Fibroblast of villous mesenchyme (primary cell): ENCODE results near the gene LDHAL6B. TPM values are rescaled to one million over a fixed set of nuclear protein-coding genes. Genes with fewer than 3 reads are reported as not detected.

Source experiments
- DNase-seq: peaks from one replicate; pipeline ENCODE4 v3.0.0-alpha.2; 2010; ENCODE audit warnings: low read depth
- H3K4me3 ChIP-seq: 2 replicates; pipeline ENCODE4 v1.5.1; 2011; ENCODE audit warnings: low read depth, mild to moderate bottlenecking, low read length
- total RNA-seq: library from RNA; depleted of rRNA; stranded (reverse); fragments of >200 nt; gene quantifications from 2 replicates; pipeline ENCODE4 v1.2.3, GENCODE V29; 2012
- TF ChIP-seq, protein P1 (sequence below): IDR thresholded peaks from 2 replicates; pipeline ENCODE4 v1.5.1; 2012; ENCODE audit warnings: low read depth, mild to moderate bottlenecking, low read length; ENCODE audit not compliant: insufficient read depth

The LDHAL6B gene
- total RNA-seq, 1 donor = not detected

GRCh38 chr15:59247364-59247763 lies 40.7 kb downstream of the LDHAL6B start:
- no peak overlapping the region for H3K4me3 ChIP-seq
- peak; percentile 78 for DNase-seq
- TF ChIP-seq, protein P1, sequence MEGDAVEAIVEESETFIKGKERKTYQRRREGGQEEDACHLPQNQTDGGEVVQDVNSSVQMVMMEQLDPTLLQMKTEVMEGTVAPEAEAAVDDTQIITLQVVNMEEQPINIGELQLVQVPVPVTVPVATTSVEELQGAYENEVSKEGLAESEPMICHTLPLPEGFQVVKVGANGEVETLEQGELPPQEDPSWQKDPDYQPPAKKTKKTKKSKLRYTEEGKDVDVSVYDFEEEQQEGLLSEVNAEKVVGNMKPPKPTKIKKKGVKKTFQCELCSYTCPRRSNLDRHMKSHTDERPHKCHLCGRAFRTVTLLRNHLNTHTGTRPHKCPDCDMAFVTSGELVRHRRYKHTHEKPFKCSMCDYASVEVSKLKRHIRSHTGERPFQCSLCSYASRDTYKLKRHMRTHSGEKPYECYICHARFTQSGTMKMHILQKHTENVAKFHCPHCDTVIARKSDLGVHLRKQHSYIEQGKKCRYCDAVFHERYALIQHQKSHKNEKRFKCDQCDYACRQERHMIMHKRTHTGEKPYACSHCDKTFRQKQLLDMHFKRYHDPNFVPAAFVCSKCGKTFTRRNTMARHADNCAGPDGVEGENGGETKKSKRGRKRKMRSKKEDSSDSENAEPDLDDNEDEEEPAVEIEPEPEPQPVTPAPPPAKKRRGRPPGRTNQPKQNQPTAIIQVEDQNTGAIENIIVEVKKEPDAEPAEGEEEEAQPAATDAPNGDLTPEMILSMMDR = peak; percentile 70

DNA sequence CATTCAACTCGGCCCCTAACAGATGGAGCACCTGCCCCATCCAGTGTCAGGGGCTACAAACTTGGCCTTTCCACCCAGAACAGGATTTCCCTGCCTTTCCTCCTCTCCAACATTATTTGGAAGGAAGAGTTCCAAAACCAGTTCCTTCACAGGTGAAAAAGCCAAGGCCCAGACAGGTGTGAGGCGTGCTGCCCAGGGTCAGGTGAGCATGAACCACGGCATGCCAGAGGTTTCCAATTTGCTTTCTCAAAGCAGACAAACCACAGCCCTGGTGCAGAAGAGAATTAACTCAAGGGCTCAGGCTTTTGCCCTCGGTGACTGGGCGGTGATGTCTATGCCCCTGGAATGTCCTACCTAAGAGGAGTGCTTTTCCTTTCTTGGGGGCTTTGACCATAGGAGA lies 43.2 kb downstream of the LDHAL6B start:
- TF ChIP-seq, protein P1 = no peak
- H3K4me3 ChIP-seq = no peak overlapping the region
- DNase-seq = no peak

DNA sequence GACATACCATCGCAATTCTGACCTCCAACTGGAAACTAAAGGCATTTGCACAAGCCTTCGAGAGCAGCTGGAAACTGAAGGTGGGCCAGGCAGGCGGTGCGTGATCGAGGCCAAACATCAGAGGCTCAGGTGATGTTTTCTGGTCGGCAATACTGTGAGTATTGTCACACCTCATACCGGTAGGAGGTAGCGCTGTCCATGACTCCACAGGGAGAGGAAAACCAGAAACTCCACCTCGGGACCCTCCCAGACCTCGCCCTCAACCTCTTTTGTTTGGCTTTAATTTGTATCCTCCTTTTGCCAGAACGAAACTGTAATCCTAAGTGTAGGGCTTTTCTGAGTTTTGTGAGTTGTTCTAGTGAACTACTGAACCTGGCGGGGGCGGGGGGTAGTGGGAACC lies 43.6 kb downstream of the LDHAL6B start:
- no peak for DNase-seq
- TF ChIP-seq, protein P1 = no peak
- H3K4me3 ChIP-seq = no peak overlapping the region

- no peak for DNase-seq
- TF ChIP-seq, protein P1 = no peak
- no peak overlapping the region for H3K4me3 ChIP-seq
Measured at GRCh38 chr15:59251001-59251845, 44.6 kb downstream of the LDHAL6B start.

DNA sequence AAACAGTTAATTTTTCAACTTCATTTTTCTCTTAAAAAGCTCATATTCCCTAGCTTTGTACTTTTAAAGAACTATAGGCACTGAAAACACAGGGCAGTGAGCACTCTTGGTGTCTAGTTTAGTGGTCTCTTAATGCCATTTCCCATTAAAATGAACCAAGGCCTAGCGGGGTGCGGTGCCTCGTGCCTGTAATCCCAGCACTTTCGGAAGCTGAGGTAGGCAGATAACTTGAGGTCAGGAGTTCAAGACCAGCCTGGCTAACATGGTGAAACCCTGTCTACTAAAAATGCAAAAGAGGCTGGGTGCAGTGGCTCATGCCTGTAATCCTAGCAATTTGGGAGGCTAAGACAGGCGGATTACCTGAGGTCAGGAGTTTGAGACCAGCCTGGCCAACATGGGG lies 45.5 kb downstream of the LDHAL6B start:
- DNase-seq = no peak
- TF ChIP-seq, protein P1 = no peak
- no peak overlapping the region for H3K4me3 ChIP-seq

GRCh38 chr15:59255680-59256336 lies 49.2 kb downstream of the LDHAL6B start:
- TF ChIP-seq, protein P1 = no peak
- DNase-seq = peak; percentile 84
- H3K4me3 ChIP-seq = no peak overlapping the region

GRCh38 chr15:59256482-59256881 lies 49.8 kb downstream of the LDHAL6B start:
- peak; percentile 43 for DNase-seq
- TF ChIP-seq, protein P1 = no peak
- H3K4me3 ChIP-seq = no peak overlapping the region
